Measurements from ENCODE around the gene KNTC1. TPM values are rescaled to one million over a fixed set of nuclear protein-coding genes. Genes with fewer than 3 reads are reported as not detected.

The KNTC1 gene
- total RNA-seq, 4 donors from 2014 or later = 10.6 to 79.4 (median 23.1) TPM

DNA sequence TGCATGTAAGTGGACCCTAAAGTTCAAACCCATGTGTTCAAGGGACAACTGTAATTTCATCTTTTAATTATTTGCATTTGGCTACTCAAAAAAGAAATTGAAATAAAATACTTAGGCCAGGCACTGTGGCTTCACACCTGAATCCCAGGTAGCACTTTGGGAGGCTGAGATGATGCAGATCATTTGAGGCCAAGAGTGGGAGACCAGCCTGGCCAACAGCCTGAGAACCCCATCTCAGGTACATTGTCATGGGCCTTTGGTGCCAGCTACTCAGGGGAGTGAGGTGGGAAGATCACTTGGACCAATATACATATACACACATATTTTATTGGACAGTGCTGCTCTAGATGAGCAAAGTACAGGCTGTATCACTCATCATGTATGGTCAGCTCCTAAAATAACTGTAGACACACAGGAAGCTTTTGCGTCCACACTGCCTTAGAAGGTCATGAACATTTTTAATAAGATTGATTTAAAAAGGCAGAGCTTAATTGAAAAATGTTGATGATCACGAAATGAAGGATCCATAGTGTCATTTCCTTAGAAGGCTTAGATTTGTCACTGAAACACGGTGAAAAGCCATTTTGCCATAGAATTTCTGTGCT is 23.8 kb upstream of the KNTC1 start:
- H3K27me3 ChIP-seq = no peaks in the 10 kb centered on the region
- no peak overlapping the region for H3K27ac ChIP-seq
- no peak for DNase-seq
- H3K4me3 ChIP-seq = no peak overlapping the region
- TF ChIP-seq, protein P1, sequence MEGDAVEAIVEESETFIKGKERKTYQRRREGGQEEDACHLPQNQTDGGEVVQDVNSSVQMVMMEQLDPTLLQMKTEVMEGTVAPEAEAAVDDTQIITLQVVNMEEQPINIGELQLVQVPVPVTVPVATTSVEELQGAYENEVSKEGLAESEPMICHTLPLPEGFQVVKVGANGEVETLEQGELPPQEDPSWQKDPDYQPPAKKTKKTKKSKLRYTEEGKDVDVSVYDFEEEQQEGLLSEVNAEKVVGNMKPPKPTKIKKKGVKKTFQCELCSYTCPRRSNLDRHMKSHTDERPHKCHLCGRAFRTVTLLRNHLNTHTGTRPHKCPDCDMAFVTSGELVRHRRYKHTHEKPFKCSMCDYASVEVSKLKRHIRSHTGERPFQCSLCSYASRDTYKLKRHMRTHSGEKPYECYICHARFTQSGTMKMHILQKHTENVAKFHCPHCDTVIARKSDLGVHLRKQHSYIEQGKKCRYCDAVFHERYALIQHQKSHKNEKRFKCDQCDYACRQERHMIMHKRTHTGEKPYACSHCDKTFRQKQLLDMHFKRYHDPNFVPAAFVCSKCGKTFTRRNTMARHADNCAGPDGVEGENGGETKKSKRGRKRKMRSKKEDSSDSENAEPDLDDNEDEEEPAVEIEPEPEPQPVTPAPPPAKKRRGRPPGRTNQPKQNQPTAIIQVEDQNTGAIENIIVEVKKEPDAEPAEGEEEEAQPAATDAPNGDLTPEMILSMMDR (IDR thresholded peaks at IDR 0.05) = no peak
- no peak for TF ChIP-seq POLR2A (IDR thresholded peaks at IDR 0.05)
- peak in 1 of 3 donors; percentile 13 for TF ChIP-seq POLR2AphosphoS5 (IDR thresholded peaks at IDR 0.05)
- no peak for TF ChIP-seq EP300 (IDR thresholded peaks at IDR 0.05; ENCODE audit: low read depth)
- in situ Hi-C loops (cut with MboI; ENCODE audit: low pct_ligation_motif_present in 1 of 4, low pct_unique_long_range_greater_than_20kb in 1 of 4, low sequenced_read_pairs in 3 of 4) (no loop called here), intact Hi-C loops (cut with DNase I; ENCODE audit: low total_unique reads) (no loop called here)
- peaks cover 0 to 46% (median 22%) of the 10 kb centered on the region in 4 donors for H3K36me3 ChIP-seq
- 83 to 88% methylated on average over 3 of the region's 3 CpGs for WGBS, 2 donors (ENCODE audit: low coverage in 1 of 2)
- H3K9me3 ChIP-seq = no peaks in the 10 kb centered on the region
- peaks cover 8 to 21% (median 20%) of the 10 kb centered on the region in 4 donors for H3K4me1 ChIP-seq

DNA sequence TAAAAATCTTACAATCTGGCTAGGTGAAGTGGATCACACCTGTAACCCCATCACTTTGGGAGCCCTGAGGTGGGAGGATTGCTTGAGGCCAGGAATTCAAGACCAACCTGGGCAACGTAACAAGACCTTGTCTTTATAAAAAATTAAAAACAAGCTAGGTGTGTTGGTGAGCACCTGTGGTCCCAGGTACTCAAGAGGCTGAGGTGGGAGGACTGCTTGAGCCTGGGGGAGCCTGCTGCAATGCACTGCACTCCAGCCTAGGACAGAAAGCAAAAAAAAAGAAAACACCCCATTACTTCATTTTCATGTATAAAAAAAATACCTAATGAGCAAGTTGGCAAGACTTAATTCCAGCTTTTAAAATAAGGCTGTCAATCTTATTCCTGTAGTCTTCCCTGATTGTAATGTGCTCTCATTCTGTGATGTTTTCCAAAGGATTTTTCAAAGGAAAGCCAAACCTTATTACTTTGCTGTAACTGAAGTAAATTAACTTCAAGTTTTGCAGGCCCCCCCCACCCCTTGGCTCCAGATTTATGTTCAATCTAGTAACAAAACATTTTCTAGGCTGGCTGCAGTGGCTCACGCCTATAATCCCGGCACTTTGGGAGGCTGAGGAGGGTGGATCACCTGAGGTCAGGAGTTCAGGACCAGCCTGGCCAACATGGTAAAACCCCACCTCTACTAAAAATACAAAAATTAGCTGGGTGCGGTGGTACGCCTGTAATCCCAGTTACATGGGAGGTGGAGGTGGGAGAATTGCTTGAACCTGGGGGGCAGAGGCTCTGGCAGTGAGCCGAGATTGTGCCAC is 23.1 kb upstream of the KNTC1 start:
- Histone ChIP-seq H3K27me3 (no peaks in the 10 kb centered on the region), H3K27ac (no peak overlapping the region), H3K36me3 (peaks cover 0 to 53% (median 25%) of the 10 kb centered on the region in 4 donors), H3K9me3 (no peaks in the 10 kb centered on the region), H3K4me3 (no peak overlapping the region), H3K4me1 (peaks cover 4 to 14% (median 13%) of the 10 kb centered on the region in 4 donors)
- in situ Hi-C loops (cut with MboI; ENCODE audit: low pct_ligation_motif_present in 1 of 4, low pct_unique_long_range_greater_than_20kb in 1 of 4, low sequenced_read_pairs in 3 of 4) (no loop called here), intact Hi-C loops (cut with DNase I; ENCODE audit: low total_unique reads) (no loop called here)
- DNase-seq = no peak
- WGBS, 2 donors (ENCODE audit: low coverage in 1 of 2) = 77 to 87% methylated on average over 4 to 6 of the region's 6 CpGs
- TF ChIP-seq, protein P1 (IDR thresholded peaks at IDR 0.05) = no peak
- TF ChIP-seq EP300 (IDR thresholded peaks at IDR 0.05; ENCODE audit: low read depth) (no peak), POLR2AphosphoS5 (IDR thresholded peaks at IDR 0.05) (no peak), POLR2A (IDR thresholded peaks at IDR 0.05) (no peak)

DNA sequence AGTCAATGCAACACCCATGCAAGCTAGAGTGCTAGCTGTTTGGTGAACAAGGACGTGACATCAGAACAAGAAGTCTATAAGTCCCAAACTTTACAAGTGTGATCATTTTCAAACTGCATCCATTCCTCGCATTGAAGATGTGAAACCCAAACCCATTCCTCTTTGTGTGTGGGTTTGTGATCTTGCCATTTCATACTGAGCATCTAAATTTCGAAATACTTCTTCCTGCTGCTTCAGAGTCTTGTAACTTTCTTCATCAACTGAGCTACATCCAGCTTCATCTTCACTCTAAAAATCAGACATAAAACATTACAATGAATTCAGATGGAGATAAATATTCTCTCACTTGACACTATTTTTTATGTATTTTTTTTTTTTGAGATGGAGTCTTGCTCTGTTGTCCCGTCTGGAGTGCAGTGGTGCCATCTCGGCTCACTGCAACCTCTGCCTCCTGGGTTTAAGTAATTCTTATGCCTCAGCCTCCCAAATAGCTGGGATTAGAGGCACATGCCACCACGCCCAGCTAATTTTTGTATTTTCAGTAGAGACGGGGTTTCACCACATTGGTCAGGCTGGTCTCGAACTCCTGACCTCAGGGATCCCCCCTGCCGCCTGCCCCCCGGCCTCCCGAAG is 21.5 kb upstream of the KNTC1 start:
- intact Hi-C loops (cut with DNase I; ENCODE audit: low total_unique reads) = no loop called here
- H3K4me1 ChIP-seq = peaks cover 0 to 7% (median 6%) of the 10 kb centered on the region in 4 donors
- no peaks in the 10 kb centered on the region for H3K27me3 ChIP-seq
- WGBS, 2 donors (ENCODE audit: low coverage in 1 of 2) = 72 to 89% methylated on average over 8 to 11 of the region's 11 CpGs
- TF ChIP-seq POLR2AphosphoS5 (IDR thresholded peaks at IDR 0.05) = no peak
- no peak for TF ChIP-seq POLR2A (IDR thresholded peaks at IDR 0.05)
- TF ChIP-seq, protein P1 (IDR thresholded peaks at IDR 0.05) = no peak
- TF ChIP-seq EP300 (IDR thresholded peaks at IDR 0.05; ENCODE audit: low read depth) = no peak
- no peak overlapping the region for H3K4me3 ChIP-seq
- in situ Hi-C loops (cut with MboI; ENCODE audit: low pct_ligation_motif_present in 1 of 4, low pct_unique_long_range_greater_than_20kb in 1 of 4, low sequenced_read_pairs in 3 of 4) = no loop called here
- no peak overlapping the region for H3K27ac ChIP-seq
- DNase-seq = no peak
- H3K36me3 ChIP-seq = peaks cover 0 to 69% (median 35%) of the 10 kb centered on the region in 4 donors
- H3K9me3 ChIP-seq = no peaks in the 10 kb centered on the region

DNA sequence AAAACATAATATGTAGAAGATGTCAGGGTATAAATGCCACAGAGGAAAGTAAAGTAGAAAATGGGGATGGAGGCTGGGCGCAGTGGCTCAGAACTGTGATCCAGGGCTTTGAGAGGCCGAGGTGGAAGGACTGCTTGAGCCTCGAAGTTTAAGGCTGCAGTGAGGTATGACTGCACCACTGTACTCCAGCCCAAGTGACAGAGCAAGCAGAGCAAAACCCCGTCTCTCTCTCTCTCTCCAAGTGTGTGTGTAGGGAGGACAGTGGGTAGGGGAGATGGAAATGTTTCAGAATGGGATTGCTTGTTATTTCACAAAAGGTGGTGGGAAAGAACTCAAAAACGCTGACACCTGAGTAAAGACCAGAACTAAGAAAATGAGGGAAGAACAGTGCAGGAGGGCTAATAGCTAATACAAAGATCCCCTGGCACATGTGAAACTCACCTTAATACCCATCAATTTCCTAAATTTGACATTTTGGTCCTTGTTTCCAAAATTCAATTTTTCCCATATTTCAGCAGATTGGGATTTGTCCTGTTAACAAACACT is 20.6 kb upstream of the KNTC1 start:
- WGBS, 2 donors (ENCODE audit: low coverage in 1 of 2) = 93 to 98% methylated on average over 5 of the region's 5 CpGs
- H3K36me3 ChIP-seq = peaks cover 0 to 78% (median 39%) of the 10 kb centered on the region in 4 donors
- TF ChIP-seq EP300 (IDR thresholded peaks at IDR 0.05; ENCODE audit: low read depth) (no peak), POLR2A (IDR thresholded peaks at IDR 0.05) (no peak), POLR2AphosphoS5 (IDR thresholded peaks at IDR 0.05) (no peak)
- TF ChIP-seq, protein P1 (IDR thresholded peaks at IDR 0.05) = no peak
- in situ Hi-C loops (cut with MboI; ENCODE audit: low pct_ligation_motif_present in 1 of 4, low pct_unique_long_range_greater_than_20kb in 1 of 4, low sequenced_read_pairs in 3 of 4) = no loop called here
- H3K9me3 ChIP-seq = no peaks in the 10 kb centered on the region
- no peak overlapping the region for H3K27ac ChIP-seq
- no peak for DNase-seq
- no peak overlapping the region for H3K4me3 ChIP-seq
- H3K27me3 ChIP-seq = no peaks in the 10 kb centered on the region
- H3K4me1 ChIP-seq = peaks cover 0 to 2% (median 1%) of the 10 kb centered on the region in 4 donors
- intact Hi-C loops (cut with DNase I; ENCODE audit: low total_unique reads) = no loop called here

Data from transverse colon (tissue), 4 donors.